H1 (cell line): ENCODE data around the gene SMIM20. TPM values are rescaled to one million over a fixed set of nuclear protein-coding genes. Genes with fewer than 3 reads are reported as not detected.

Experiments used
- RAD21 ChIP-seq, 2 experiments: IDR thresholded peaks in 1 of 2; conservative IDR thresholded peaks in 1 of 2; 2 replicates each; pipeline ENCODE4 v1.6.1; 2011; ENCODE audit warnings: low read depth in 2 of 2, low read length in 2 of 2, improper control_type of control experiment in 1 of 2, inconsistent platforms in 1 of 2, mild to moderate bottlenecking in 1 of 2, moderate library complexity in 1 of 2
- RBBP5 ChIP-seq: IDR thresholded peaks from 2 replicates; pipeline ENCODE4 v1.7.1; 2012; ENCODE audit warnings: low read depth, mild to moderate bottlenecking, inconsistent platforms, low read length, moderate library complexity, borderline replicate concordance
- polyA plus RNA-seq, 7 experiments: library from polyadenylated mRNA; depleted of rRNA in 3 of 7; stranded (reverse) in 5 of 7; unstranded in 2 of 7; fragments of >200 nt in 5 of 7; fragments of 200-250 nt in 2 of 7; gene quantifications; 1 replicate in 5 of 7; 2 replicates in 1 of 7; 4 replicates in 1 of 7; pipeline versions ENCODE4 v1.2.1 to v1.2.3, GENCODE V29; 2011 to 2013; ENCODE audit warnings: missing spikeins in 2 of 7, mixed read lengths in 2 of 7
- total RNA-seq: library from RNA; stranded (reverse); fragmentation: NEBNext Ultra II Directional; extraction: Animal tissue kit (Norgen Biotek cat#: 25700); gene quantifications from 2 replicates; pipeline ENCODE4 v1.2.1, GENCODE V29; 2021
- TF ChIP-seq, protein P1 (sequence below): IDR thresholded peaks from 2 replicates; pipeline ENCODE4 v1.6.1; 2011; ENCODE audit warnings: low read depth, mild to moderate bottlenecking, low read length; ENCODE audit not compliant: insufficient read depth
- TF ChIP-seq, protein P2 (sequence below): IDR thresholded peaks from 2 replicates; pipeline ENCODE4 v1.6.1; 2012; ENCODE audit warnings: inconsistent platforms

Gene SMIM20
- total and polyA plus RNA-seq, 2 of the 8 experiments (the other 6 are each of a cell fraction or from before 2014, with no cell fraction given) = 21.9 to 36.9 TPM

DNA sequence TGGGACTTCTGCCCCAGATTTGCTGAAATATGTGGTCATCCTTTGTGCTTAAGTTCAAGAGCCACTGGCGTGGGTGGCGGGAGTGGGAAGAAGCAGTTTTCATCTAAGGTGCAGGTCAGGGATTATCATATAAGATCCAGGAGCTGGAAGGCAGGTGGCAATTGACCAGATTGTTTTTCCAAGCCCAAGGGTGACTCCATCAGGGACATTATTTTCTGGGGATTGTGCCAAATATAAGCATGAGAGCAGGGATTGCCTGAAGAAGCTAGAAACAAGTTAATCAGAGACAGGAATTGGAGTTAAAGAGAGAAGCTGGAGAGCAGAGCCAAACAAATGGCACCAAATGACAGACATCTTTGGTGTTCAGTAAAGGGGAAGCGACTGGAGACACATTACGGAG lies 31.8 kb upstream of the SMIM20 start (continued):
- TF ChIP-seq, protein P1, sequence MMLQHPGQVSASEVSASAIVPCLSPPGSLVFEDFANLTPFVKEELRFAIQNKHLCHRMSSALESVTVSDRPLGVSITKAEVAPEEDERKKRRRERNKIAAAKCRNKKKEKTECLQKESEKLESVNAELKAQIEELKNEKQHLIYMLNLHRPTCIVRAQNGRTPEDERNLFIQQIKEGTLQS = no peak
- TF ChIP-seq RBBP5 (no peak), RAD21 (IDR thresholded peaks at IDR 0.05 in 1 of 2, conservative IDR thresholded peaks at IDR 0.05 in 1 of 2; ENCODE audit: low read depth in 2 of 2, low read length in 2 of 2) (no peak)
- TF ChIP-seq, protein P2, sequence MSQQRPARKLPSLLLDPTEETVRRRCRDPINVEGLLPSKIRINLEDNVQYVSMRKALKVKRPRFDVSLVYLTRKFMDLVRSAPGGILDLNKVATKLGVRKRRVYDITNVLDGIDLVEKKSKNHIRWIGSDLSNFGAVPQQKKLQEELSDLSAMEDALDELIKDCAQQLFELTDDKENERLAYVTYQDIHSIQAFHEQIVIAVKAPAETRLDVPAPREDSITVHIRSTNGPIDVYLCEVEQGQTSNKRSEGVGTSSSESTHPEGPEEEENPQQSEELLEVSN = no peak
- TF ChIP-seq, all 59 proteins: peak for 0
